ENCODE results near the gene CRIP2.

- TF ChIP-seq POLR2AphosphoS5 (IDR thresholded peaks at IDR 0.05; ENCODE audit: insufficient read depth, low read depth, low read length) (no peak), POLR2A (IDR thresholded peaks at IDR 0.05; ENCODE audit: low read depth, low read length) (no peak), EZH2 (IDR thresholded peaks at IDR 0.05; ENCODE audit: borderline replicate concordance, low read depth, low read length, severe bottlenecking) (no peak), JUN (IDR thresholded peaks at IDR 0.05; ENCODE audit: borderline replicate concordance, insufficient read depth, insufficient read length, low read depth) (no peak), GATA2 (IDR thresholded peaks at IDR 0.05; ENCODE audit: insufficient read depth, insufficient read length, low read depth, low read length) (no peak)
- TF ChIP-seq, protein P1, sequence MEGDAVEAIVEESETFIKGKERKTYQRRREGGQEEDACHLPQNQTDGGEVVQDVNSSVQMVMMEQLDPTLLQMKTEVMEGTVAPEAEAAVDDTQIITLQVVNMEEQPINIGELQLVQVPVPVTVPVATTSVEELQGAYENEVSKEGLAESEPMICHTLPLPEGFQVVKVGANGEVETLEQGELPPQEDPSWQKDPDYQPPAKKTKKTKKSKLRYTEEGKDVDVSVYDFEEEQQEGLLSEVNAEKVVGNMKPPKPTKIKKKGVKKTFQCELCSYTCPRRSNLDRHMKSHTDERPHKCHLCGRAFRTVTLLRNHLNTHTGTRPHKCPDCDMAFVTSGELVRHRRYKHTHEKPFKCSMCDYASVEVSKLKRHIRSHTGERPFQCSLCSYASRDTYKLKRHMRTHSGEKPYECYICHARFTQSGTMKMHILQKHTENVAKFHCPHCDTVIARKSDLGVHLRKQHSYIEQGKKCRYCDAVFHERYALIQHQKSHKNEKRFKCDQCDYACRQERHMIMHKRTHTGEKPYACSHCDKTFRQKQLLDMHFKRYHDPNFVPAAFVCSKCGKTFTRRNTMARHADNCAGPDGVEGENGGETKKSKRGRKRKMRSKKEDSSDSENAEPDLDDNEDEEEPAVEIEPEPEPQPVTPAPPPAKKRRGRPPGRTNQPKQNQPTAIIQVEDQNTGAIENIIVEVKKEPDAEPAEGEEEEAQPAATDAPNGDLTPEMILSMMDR (IDR thresholded peaks at IDR 0.05; ENCODE audit: extremely low read depth in 1 of 2, insufficient read depth in 1 of 2, low read depth in 1 of 2, low read length in 2 of 2), result no peak
- TF ChIP-seq, protein P2, sequence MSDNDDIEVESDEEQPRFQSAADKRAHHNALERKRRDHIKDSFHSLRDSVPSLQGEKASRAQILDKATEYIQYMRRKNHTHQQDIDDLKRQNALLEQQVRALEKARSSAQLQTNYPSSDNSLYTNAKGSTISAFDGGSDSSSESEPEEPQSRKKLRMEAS (IDR thresholded peaks at IDR 0.05; ENCODE audit: insufficient read depth, insufficient read length), result no peak
Observed at GRCh38 chr14:105529319-105529568, 54.6 kb downstream of the CRIP2 start.

All from endothelial cell of umbilical vein (primary cell).